Fibroblast of peridontal ligament (primary cell): ENCODE results near the gene PLPPR4.

ENCODE experiments used
- DNase-seq: peaks from one replicate; pipeline ENCODE4 v3.0.0-alpha.2; 2010; ENCODE audit errors: extremely low read depth

Gene PLPPR4

GRCh38 chr1:99348397-99349132 is 84.3 kb downstream of the PLPPR4 start:
- peak; percentile 67 for DNase-seq

GRCh38 chr1:99352821-99353220 is 88.5 kb downstream of the PLPPR4 start:
- DNase-seq, result peak; percentile 8

GRCh38 chr1:99358770-99359169 is 94.5 kb downstream of the PLPPR4 start:
- no peak for DNase-seq
